ENCODE data around the gene CHAF1A.

The CHAF1A gene

GRCh38 chr19:4413588-4413987 lies 11.1 kb downstream of the CHAF1A start:
- no peak for DNase-seq

DNA sequence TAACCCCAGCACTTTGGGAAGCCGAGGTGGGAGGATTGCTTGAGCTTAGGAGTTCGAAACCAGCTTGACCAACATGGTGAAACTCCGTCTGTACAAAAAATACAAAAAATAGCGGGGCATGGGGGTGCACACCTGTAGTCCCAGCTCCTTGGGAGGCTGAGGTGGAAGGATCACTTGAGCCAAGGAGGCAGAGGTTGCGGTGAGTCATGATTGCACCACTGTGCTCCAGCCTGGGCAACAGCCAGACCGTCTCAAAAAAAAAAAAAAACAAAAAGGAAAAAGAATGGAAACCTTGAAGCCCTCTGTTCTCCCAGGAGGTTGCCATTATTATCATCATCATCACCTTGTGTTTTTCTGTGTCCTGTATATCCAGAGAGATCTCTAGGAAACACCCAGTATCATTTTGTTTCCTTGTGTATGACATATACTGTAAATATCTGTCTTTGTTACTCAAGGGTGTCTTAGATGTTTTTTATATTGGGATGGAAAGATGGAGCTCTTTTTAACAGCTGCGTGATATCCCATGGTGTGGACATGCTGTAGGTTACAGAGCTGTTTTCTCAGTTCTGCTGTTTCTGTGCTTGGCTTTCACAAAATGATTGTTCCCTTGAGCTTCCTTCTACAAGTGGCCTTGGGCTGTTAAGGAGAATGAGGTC lies 11.8 kb downstream of the CHAF1A start:
- no peak for DNase-seq

- no peak for DNase-seq
Observed at GRCh38 chr19:4414800-4415321, 12.4 kb downstream of the CHAF1A start.

DNA sequence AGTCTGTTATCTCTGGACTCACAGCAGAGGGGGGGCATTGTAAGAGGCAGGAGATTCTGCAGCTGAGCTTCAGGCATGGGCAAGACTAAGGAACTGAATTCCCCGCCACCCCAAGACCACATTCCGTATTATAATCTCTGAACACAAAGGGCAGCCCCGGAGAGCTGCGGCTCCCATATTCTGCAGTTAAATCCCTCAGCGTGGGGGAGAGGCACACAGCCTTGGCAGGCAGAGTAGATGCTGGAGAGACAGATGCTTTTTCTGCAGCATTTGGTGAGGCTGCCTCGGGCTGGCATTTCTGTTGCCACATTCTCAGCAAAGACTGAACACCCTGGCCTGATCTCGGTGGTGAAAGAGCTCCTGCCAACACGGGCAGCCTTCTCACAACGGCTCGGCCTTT lies 12.9 kb downstream of the CHAF1A start:
- no peak for DNase-seq

GRCh38 chr19:4416268-4416667 lies 13.8 kb downstream of the CHAF1A start:
- DNase-seq, result no peak

- no peak for DNase-seq
Observed at GRCh38 chr19:4423416-4424126, 21.1 kb downstream of the CHAF1A start.

GRCh38 chr19:4425537-4425936 lies 23.1 kb downstream of the CHAF1A start:
- no peak for DNase-seq

DNA sequence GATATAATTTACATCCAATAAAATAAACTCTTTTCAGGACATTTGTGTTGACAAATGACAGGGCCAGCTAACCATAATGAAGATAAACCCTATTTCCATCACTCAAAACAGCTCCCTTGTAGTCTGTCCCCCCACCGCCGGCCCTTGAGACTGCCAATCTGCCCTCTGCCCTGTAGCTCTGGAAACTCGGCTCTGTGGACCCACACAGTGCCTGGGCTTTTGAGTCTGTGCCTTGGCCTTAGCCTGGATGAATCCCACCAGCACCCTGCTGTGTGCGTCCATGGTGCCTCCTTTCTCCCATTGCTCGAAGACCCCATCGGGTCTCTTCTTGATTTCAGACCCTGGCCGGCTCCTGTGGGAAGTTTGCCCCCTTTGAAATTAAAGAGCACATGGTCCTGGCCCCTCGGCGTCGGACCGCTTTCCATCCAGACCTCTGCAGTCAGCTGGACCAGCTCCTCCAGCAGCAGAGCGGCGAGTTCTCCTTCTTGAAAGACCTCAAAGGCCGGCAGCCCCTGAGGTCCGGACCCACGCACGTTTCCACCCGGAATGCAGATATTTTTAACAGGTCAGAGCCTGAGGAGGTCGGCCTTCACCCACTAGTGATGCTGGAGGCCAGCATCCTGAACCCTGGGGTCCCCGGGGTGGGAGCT lies 26.0 kb downstream of the CHAF1A start:
- no peak for DNase-seq

- DNase-seq, result no peak
Observed at GRCh38 chr19:4429256-4429655, 26.8 kb downstream of the CHAF1A start.

DNA sequence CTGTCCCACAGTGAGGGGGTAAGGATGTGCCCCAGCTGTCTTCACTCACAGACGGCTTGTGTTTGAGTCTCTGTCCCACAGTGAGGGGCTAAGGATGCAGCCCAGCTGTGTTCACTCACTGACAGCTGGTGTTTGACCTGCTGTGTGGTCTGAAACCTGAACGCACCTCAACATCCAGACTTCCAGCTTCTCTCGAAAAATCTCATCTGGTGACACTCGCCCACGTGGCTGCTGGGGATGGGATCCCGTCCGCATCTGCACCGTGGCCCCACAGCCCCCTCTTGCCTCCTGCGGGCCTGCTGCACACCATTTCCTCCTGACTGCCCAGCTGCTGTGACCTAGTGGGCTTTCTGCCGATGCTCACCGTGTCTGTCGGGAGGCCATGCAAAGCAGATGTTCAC lies 27.3 kb downstream of the CHAF1A start:
- DNase-seq, result no peak

DNA sequence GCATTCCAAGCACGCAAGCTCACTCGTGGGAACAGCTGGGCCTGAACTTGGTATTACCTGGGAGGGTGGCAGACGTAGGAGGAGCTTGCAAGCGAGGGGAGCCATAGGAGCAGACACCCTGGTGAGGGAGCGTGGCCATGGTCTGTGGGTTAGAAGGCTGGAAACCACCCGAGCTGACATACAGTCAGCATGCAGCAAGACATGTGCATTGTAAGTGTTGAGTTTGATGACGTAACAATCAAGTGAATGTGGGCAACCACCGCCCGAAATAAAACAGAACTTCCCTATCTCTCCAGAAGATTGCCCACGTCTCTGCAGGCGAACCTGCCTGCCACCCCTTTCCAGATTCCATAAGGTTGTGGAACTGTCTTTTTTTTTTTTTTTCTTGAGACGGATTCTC lies 28.3 kb downstream of the CHAF1A start:
- no peak for DNase-seq

- no peak for DNase-seq
Observed at GRCh38 chr19:4431296-4431695, 28.9 kb downstream of the CHAF1A start.

DNA sequence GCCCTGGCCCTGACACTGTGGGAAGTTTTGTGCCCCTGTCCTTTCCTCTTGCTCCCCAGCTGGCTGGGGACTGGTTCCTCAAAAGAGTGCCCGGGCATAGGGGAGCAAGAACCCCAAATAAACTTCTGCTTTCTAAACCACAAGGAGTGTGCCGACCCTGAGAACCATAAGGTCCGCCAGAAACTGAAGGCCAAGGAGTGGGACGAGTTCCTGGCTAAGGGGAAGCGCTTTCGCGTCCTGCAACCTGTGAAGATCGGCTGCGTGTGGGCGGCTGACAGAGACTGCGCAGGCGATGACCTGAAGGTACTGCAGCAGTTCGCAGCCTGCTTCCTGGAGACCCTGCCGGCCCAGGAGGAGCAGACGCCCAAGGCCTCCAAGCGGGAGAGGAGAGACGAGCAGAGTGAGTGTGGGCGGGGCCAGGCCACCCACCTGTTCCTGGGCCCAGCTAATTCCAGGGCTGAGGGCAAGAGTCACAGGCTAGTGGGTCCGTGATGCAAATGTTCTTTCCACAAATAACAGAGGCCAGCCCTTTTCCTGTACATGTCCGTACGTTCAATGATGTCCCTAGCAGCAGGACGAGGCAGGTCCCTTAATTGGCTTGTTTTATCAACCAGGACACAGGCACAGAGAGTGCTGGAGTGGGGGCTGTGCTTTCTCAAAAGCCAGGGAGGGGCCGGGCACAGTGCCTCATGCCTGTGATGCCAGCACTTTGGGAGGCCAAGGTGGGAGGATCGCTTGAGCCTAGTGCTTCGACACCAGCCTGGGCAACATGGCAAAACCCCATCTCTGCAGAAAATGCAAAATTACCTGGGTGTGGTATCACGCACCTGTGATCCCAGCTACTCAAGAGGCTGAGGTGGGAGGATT lies 29.6 kb downstream of the CHAF1A start:
- DNase-seq, result no peak

- DNase-seq, result no peak
Observed at GRCh38 chr19:4432918-4433506, 30.6 kb downstream of the CHAF1A start.

- DNase-seq, result no peak
Observed at GRCh38 chr19:4434391-4434790, 32.0 kb downstream of the CHAF1A start.

GRCh38 chr19:4436231-4436630 lies 33.8 kb downstream of the CHAF1A start:
- DNase-seq, result no peak

DNA sequence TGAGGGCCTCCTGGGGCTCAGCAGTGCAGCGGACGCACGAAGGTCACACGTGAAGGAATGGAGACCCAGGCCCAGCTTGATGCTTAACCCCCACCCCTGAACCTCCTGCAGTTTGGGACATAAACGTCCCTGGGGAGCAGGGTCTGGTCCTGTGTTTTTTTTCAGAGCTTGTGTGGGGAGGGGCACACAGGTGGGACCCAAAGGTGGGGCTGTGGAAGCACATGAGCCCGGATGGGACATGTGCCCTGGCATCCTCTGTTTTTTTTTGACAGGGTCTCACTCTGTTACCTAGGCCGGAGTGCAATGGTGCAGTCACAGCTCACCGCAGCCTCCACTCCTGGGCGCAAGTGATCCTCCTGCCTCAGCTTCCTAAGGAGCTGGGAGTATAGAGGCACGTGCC lies 34.7 kb downstream of the CHAF1A start:
- no peak for DNase-seq

DNA sequence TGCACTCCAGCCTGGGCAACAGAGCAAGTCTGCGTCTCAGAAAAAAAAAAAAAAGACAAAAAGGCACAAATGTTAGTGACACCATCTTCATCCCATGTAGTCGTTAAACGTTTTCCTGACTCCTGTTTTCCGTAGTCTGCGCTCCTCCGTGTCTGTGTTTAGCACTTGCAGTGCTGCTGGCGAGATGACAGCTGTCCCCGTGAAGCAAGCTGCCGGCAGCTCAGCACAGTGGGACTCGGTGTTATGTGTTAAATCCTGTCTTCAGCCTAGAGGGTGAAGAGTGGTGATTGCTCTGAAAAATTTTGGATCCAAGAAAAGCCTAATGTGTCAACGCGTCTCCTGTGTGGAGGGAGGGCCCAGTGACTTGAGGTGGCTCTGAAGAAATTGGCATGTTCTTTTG lies 36.8 kb downstream of the CHAF1A start:
- DNase-seq, result no peak

DNA sequence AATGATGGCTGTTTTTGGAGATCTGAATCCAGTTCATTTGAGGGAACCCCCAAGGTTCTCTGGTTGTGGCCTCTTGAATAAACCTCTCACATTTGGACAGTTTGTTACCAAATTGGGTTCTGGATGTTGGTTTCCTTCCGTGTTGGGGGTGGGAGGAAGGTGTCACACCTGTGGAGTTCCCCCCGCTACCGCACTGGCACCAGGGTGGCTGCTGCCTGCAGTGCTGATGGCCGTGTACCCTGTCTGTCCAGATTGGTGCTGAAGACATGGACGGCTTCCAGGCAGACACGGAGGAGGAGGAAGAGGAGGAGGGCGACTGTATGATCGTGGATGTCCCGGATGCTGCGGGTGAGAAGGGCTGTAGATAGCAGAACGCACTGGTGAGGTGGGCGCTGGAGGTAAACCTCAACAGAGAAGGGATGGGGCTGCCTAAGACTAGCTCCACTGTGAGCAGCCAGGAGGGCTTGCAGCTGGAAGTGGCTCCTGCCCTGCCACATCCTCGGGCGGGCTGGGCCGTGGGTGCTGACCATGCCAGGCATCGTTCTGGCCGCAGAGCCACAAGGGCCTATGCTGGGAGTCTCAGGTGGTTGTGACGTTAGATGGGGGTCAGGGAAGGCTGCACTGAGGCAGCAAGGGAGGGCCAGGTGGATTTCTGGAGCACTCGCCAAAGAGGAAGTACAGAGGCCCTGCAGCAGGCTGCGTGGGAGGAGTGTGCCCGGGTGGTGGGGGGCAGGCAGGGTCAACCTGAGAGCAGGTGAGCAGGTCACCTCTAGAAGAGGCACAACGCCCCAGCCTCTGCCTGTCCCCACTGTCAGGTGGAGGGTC lies 39.8 kb downstream of the CHAF1A start:
- DNase-seq, result no peak

DNA sequence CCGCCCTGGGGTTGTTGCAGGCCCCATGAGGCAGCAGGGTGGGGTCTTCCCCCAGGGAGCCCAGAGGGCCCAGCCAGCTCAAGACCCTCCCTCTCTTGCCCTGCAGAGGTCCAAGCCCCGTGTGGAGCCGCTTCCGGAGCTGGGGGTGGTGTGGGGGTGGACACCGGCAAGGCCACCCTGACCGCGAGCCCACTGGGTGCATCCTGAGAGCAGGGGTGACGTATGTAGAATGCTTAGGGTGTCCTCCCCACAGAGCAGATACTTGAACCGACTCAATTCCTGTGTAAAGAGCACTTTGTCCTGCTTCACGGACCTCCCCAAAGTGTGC lies 40.3 kb downstream of the CHAF1A start:
- DNase-seq, result no peak

DNA sequence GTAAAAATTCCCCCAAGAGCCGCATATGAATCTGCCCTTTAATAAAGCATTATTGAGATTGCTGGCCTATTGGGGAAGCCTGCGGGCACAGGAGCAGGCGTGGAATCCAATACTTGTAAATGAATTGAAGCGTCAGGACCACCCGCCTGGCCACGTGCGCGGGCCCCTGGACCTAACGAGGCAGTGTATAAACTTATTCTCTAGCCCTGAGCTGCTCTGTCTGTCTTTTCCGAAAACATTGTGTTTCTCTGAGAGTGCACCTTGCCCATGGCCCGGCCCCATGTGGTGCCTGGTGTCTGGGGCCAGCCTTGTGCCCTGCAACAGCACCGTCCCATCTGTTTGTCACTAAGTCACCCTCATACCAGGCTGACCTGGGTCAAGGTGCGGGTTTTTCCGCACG lies 40.7 kb downstream of the CHAF1A start:
- no peak for DNase-seq

All from T-helper 1 cell (primary cell).